HG02852 (cell line): ENCODE results near the gene PRKAR2A.
"Not testable (repeated sequence)": the region's sequence is repeated elsewhere in the genome, so short reads cannot be mapped to it uniquely, and the experiment has no call there.

Experiments
- ATAC-seq: cut with Tn5 transposase; IDR thresholded peaks from one replicate; pipeline ENCODE4 v1.9.1; 2021; ENCODE audit warnings: mild to moderate bottlenecking, moderate library complexity; ENCODE audit not compliant: unreplicated experiment

PRKAR2A gene

GRCh38 chr3:48837163-48837562 lies 10.5 kb downstream of the PRKAR2A start:
- ATAC-seq, result no peak

GRCh38 chr3:48835650-48836366 lies 11.9 kb downstream of the PRKAR2A start:
- ATAC-seq, result no peak

GRCh38 chr3:48832684-48833083 lies 15.0 kb downstream of the PRKAR2A start:
- ATAC-seq, result no peak

GRCh38 chr3:48830715-48831114 lies 17.0 kb downstream of the PRKAR2A start:
- ATAC-seq, result no peak

- ATAC-seq, result not testable (repeated sequence)
These were observed 18.1 kb downstream of the PRKAR2A start for GRCh38 chr3:48829525-48829924.

- not testable (repeated sequence) for ATAC-seq
These were observed 19.8 kb downstream of the PRKAR2A start for GRCh38 chr3:48827874-48828273.

GRCh38 chr3:48826451-48826850 lies 21.2 kb downstream of the PRKAR2A start:
- no peak for ATAC-seq

GRCh38 chr3:48820612-48821324 lies 26.9 kb downstream of the PRKAR2A start:
- ATAC-seq, result no peak

- no peak for ATAC-seq
These were observed 28.1 kb downstream of the PRKAR2A start for GRCh38 chr3:48819234-48820221.

- no peak for ATAC-seq
These were observed 36.1 kb downstream of the PRKAR2A start for GRCh38 chr3:48811524-48811923.

GRCh38 chr3:48804930-48805329 lies 42.7 kb downstream of the PRKAR2A start:
- ATAC-seq, result no peak

GRCh38 chr3:48800831-48801230 lies 46.8 kb downstream of the PRKAR2A start:
- ATAC-seq, result not testable (repeated sequence)

GRCh38 chr3:48798998-48799397 lies 48.7 kb downstream of the PRKAR2A start:
- ATAC-seq, result no peak

- ATAC-seq, result no peak
These were observed 50.0 kb downstream of the PRKAR2A start for GRCh38 chr3:48797626-48798025.

- no peak for ATAC-seq
These were observed 51.5 kb downstream of the PRKAR2A start for GRCh38 chr3:48795997-48796732.

- ATAC-seq, result not testable (repeated sequence)
These were observed 54.2 kb downstream of the PRKAR2A start for GRCh38 chr3:48793484-48793883.

GRCh38 chr3:48789665-48790064 lies 58.0 kb downstream of the PRKAR2A start:
- ATAC-seq, result no peak

GRCh38 chr3:48788544-48789162 lies 59.0 kb downstream of the PRKAR2A start:
- ATAC-seq, result no peak

- ATAC-seq, result no peak
These were observed 63.1 kb downstream of the PRKAR2A start for GRCh38 chr3:48784426-48785120.
